Neuron (in vitro differentiated cells): Measurements from ENCODE around the gene OR2H2.
A peak's percentile ranks its signal among the peaks of the same experiment; 100 is the strongest.

Experiments used
- H2AFZ ChIP-seq: one replicate; pipeline ENCODE4 v1.6.1; 2013; ENCODE audit warnings: low read depth, mild to moderate bottlenecking, inconsistent platforms, low read length, moderate library complexity
- H3K27me3 ChIP-seq: one replicate; pipeline ENCODE4 v1.6.1; 2013; ENCODE audit warnings: low read length; ENCODE audit not compliant: insufficient read depth
- H3K36me3 ChIP-seq: one replicate; pipeline ENCODE4 v1.6.1; 2013; ENCODE audit warnings: low read length; ENCODE audit not compliant: insufficient read depth
- H3K4me1 ChIP-seq: one replicate; pipeline ENCODE4 v1.6.1; 2013; ENCODE audit warnings: low read length; ENCODE audit not compliant: insufficient read depth
- H3K4me3 ChIP-seq: 2 replicates; pipeline ENCODE4 v1.5.1; 2013; ENCODE audit warnings: mild to moderate bottlenecking, low read length, moderate library complexity
- H3K9me3 ChIP-seq: one replicate; pipeline ENCODE4 v1.6.1; 2013; ENCODE audit warnings: low read length

The OR2H2 gene

DNA sequence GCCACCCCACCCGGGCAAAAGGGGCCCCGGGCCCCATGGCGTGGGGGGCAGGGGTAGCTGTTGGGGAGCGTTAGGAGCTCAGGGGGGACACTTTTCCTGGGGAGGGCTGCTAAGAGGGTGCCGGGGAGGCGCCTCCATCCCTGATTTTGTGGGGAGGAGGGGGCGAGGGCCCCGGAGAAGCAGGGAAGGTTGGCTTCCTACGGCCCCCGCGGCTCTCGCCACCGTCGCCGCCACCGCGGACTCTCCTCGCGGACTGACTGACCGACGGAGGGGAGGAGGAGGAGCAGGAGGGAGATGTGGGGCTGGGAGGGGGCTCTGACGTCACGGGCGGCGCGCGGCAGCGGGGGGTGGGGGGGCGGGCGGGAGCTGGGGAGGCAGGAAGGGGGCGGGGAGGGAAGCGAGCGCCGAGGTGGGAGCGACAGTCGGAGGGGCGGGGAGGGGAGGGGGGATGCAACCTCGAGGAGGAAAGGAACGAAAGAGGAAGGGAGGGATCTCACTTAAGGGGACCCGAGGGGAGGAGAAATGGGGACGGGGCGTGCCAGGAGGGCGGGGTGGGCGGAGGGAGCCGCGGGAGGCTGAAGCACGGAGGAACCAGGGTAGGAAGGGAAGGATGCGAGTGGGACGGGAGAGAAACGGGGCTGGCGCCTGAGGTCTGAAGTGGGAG is 43.0 kb downstream of the OR2H2 start:
- Histone ChIP-seq H3K36me3 (peaks cover 4% of the 10 kb centered on the region), H3K9me3 (no peaks in the 10 kb centered on the region), H3K4me3 (peak overlapping the region; percentile 38), H3K4me1 (peaks cover 57% of the 10 kb centered on the region), H2AFZ (no peak overlapping the region), H3K27me3 (no peaks in the 10 kb centered on the region)

DNA sequence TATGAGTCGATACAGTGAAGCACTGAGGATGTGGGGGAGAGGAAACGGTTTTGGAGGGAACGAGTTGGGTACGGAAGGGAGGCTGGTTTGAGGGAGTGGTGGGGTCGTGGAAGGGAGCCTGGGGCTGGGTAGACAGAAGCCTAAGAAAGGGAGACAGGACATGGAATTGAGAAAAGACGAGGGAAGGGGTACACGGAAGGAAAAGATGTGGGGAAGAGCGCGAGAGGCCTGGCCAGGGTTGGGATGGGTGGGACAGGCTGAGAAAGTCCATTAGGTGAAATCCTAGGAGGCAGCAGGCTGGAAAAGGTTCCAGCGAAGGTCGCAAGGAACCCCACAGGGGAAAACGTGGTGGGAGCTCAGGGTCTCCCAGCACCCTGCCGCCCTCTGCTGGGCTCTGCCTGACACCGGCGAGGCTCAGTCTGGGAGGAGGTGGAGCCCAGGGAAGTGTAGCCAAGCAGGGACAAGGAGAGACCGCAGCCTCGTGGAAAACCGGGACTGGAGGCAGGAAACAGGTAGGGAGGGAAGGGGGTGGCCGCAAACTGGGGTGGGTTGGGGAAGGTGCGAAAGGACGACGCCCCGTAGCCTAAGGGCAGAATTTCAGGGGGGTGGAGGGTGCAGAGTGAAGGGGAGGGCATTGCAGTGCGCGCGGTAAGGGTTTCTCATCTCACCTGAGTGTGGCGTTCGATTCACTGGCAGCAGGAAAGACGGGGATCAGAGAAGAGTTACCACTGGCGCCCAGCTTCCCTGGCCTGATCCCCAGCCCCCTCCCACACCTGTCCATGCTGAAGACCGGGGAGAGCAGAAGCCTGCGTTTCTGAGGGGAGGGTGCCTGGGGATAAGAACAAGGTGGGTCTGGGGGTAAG is 43.7 kb downstream of the OR2H2 start:
- Histone ChIP-seq H2AFZ (no peak overlapping the region), H3K9me3 (no peaks in the 10 kb centered on the region), H3K27me3 (no peaks in the 10 kb centered on the region), H3K4me1 (peaks cover 50% of the 10 kb centered on the region), H3K36me3 (no peaks in the 10 kb centered on the region), H3K4me3 (peak overlapping the region; percentile 38)

DNA sequence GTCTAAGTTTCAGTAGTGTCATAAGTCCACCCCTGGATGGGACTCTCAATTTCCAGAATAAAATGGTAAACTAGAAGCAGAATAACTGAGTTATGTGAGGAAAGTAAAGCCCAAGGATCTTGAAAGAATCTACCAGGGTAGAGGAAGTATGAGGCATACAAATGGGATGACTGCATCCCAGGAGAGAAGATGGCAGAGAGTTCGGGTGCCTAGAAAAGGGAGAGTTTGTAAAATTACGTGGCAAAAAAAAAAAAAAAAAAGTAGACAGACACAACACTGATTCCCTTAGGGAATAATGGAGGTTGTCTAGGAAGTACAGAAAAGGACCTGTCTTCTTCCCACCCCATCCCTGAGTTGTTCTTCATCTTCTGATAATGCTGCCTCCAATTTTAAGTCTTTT is 44.6 kb downstream of the OR2H2 start:
- no peaks in the 10 kb centered on the region for H3K36me3 ChIP-seq
- H3K4me1 ChIP-seq, result peaks cover 44% of the 10 kb centered on the region
- no peaks in the 10 kb centered on the region for H3K9me3 ChIP-seq
- H2AFZ ChIP-seq, result no peak overlapping the region
- no peak overlapping the region for H3K4me3 ChIP-seq
- H3K27me3 ChIP-seq, result no peaks in the 10 kb centered on the region

DNA sequence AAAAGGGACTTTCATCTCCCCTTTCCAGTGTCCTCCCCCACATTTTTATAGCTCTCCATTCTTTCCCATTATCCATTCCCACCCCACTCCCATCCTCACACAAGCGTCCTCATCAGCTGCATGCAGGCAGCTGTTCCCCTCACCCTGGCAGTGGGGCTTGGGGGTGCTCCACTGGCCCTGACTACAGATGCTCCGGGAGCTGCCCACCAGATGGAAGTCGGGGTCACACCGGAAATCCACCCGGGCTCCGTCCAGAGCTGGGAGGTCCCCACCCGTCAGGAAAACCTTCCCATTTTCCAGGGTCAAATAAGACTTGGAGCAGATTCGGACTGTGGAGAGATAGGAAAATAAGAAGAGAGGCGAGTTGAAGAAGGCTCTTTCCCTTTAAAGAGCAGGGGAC is 45.4 kb downstream of the OR2H2 start:
- Histone ChIP-seq H3K9me3 (no peaks in the 10 kb centered on the region), H2AFZ (no peak overlapping the region), H3K4me3 (no peak overlapping the region), H3K27me3 (no peaks in the 10 kb centered on the region), H3K4me1 (peaks cover 36% of the 10 kb centered on the region), H3K36me3 (no peaks in the 10 kb centered on the region)

DNA sequence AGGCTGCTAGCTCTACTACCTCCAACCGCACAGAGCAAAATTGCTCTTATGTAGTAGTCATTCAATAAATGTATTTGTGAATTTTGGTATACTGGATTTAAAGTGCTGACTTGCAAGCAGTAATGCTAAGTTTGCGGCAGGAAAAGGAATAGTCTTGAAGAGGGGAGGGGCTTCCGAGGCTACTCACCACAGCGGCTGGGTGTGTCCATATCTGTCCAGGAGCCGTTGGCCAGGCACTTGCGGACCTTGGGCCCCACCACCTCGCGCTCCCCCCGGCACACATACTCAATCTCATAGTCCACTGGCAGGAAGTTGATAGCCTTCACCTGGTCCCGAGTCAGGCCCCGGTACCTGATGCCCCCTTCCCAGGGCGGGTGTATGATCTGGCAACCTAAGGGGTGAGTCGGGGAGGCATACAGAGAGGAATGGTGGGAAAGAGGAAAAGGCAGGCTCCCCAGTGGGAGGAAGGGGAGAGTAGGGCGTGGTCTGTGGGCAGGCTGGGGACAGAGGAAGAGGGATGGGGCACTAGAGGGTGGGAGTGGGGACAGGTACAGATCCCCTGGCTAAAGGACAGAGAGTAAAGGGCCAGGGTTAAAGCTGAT is 46.4 kb downstream of the OR2H2 start:
- no peak overlapping the region for H2AFZ ChIP-seq
- H3K4me1 ChIP-seq, result peaks cover 30% of the 10 kb centered on the region
- H3K4me3 ChIP-seq, result peak overlapping the region; percentile 58

DNA sequence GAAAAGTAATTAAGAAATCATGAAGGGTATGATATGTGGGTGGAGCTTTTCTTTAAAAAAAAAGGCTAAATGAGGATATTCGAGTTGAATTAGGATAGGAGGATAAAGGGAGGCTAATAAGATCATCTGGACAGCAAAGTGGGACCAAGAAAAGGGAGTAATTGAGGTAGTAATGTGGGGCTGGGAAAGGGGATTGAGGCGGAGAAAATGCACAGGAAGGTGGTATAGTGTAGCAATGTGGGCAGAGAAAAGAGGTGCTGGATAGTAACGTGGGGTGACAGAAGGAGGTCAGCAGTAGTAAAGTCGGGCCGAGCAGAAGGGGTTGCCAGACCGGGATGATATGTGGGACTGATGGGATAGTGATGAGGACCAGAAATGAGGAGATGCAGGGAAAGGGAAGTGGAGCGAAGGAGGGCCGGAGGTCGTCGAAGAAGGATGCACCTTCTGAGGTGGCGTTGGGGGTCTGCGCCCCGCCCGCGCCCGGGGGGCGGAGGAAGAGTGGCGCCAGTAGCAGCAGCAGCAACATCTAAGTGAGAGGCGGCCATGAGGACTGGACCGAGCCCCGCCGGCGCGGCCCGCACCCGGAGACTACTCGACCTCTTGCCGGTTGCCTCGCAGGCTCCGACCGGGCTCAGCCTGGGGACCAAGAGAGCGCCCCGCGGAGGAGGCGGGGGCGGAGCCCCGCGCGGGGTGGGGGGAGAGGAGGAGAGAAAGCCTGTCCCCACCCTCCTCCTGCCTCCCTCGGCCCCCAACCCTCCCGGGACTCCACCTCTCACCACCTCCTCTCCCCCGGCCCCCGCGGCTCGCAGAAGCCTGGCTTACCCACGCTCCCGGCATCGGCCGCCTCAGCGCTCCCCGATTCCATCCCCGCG is 47.2 kb downstream of the OR2H2 start:
- H3K36me3 ChIP-seq, result no peaks in the 10 kb centered on the region
- H2AFZ ChIP-seq, result peak overlapping the region; percentile 88
- H3K4me1 ChIP-seq, result peaks cover 26% of the 10 kb centered on the region
- H3K27me3 ChIP-seq, result no peaks in the 10 kb centered on the region
- H3K9me3 ChIP-seq, result no peaks in the 10 kb centered on the region
- H3K4me3 ChIP-seq, result peak overlapping the region; percentile 58

More for the DNA sequence above, 46.4 kb downstream of the OR2H2 start:
- H3K9me3 ChIP-seq, result no peaks in the 10 kb centered on the region
- no peaks in the 10 kb centered on the region for H3K27me3 ChIP-seq
- no peaks in the 10 kb centered on the region for H3K36me3 ChIP-seq

DNA sequence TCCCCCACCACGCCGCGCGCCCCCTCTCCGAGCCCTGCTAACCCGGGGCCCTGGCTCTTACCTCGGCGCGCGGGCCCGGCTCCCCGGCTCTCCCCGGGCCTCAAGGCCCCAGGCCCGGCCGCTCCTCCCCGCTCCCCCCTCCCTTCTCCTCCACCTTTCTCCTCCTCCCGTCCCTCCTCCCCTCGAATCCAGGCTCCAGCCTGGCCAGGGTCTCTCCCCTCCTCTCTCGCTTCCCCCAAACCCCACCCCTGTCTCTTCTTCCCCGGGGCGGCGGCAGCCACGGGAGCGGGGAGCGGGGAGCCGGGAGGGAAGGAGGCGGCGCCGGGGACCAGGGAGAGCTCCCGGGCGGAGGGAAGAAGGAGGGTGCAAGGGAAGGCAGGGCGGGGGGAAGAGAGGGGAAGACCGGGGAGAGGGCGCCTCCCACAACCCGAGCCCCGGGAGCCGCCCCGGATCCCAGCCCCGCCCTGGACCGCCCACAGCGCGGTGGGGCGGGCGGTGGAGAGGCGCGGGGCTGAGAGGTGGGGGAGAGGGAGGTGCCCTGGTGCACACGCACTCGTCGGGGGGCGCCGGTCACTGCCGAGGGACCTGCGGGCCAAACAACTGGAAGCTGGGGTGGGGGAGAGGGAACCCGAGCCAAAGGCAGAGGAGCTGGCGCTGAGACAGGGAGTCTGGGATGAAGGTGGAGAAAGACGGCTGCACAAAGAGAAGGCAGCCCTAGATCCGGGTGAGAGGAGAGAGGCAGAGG is 48.0 kb downstream of the OR2H2 start, which contains the start of gene GABBR1:
GABBR1 (minus strand) TSS at position 395 of the 745 bp plus-strand sequence. CDS start 798 bp downstream, outside the sequence.
- no peaks in the 10 kb centered on the region for H3K36me3 ChIP-seq
- peaks cover 26% of the 10 kb centered on the region for H3K4me1 ChIP-seq
- H3K4me3 ChIP-seq, result peak within 1 kb of the TSS; percentile 58
- H2AFZ ChIP-seq, result peak within 1 kb of the TSS; percentile 88
- no peaks in the 10 kb centered on the region for H3K9me3 ChIP-seq
- H3K27me3 ChIP-seq, result no peaks in the 10 kb centered on the region

DNA sequence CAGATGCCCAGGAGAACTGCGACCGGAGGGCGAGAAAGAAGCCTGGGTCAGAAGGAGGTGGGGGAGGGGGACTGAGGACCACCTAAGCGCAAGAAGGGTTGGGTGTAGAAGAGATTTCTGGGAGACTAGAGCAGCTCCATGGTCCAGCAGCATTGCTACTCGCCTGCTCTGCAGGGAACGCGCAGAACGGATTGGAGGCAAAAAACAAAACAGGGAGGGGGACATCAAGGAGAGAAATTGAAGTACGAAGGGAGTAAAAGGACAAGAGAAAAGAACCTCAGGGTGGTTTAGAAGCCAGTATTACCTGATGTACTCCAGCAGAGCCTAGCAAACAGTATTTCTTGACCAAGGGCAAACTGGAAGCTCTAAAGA is 48.6 kb downstream of the OR2H2 start:
- Histone ChIP-seq H3K36me3 (no peaks in the 10 kb centered on the region), H2AFZ (peak overlapping the region; percentile 88), H3K27me3 (no peaks in the 10 kb centered on the region), H3K9me3 (no peaks in the 10 kb centered on the region), H3K4me1 (peaks cover 22% of the 10 kb centered on the region), H3K4me3 (peak overlapping the region; percentile 58)

DNA sequence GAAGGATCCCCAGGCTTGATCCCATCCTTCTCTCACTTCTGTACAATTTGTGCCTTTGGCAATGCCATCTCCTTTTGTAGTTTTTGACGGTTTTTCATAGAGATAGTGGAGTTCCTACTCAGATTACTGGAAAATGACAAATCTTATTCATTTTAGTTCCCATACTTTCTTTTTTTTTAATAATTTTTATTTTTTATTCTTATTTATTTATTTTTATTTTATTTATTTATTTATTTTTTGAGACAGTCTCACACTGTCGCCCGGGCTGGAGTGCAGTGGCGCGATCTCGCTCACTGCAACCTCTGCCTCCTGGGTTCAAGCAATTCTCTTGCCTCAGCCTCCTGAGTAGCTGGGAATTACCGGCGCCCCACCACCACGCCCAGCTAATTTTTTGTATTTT is 52.3 kb downstream of the OR2H2 start:
- H3K27me3 ChIP-seq, result no peaks in the 10 kb centered on the region
- peaks cover 3% of the 10 kb centered on the region for H3K4me1 ChIP-seq
- no peak overlapping the region for H3K4me3 ChIP-seq
- H3K9me3 ChIP-seq, result no peaks in the 10 kb centered on the region
- no peak overlapping the region for H2AFZ ChIP-seq
- H3K36me3 ChIP-seq, result no peaks in the 10 kb centered on the region
